Retina (tissue), 1 donor: ENCODE measurements around the gene ZNF883.
"Not testable (repeated sequence)": the region's sequence is repeated elsewhere in the genome, so short reads cannot be mapped to it uniquely, and the experiment has no call there.

Experiments used
- DNase-seq: peaks from one replicate; pipeline ENCODE4 v3.0.0-alpha.2; 2016

The ZNF883 gene

DNA sequence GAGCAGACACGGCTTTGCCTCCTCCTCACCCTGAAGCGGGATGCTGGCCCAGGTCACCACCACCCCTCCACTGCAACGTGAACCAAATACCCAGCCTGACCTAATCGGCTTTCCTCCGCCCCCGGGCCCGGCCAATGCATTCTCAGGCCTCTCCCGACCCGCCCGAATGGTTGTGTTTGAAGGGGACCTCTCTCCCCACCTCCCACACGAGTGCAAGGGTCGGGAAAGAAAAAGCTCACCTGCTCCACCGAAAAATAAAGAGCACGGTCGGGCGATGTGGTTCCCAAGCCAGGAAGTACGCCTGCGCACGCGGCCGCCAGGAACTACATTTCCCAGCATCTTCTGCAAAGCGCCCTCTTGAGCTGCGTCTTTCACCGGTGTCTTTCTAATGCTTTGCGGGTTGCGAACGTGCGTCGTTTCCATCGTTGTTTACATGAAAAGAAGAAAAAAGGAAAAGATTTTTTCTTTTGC is at the start of gene ZNF883:
Gene ZNF883 (minus strand): TSS at position 282 of the 471 bp plus-strand sequence.
- peak; percentile 88 for DNase-seq

DNA sequence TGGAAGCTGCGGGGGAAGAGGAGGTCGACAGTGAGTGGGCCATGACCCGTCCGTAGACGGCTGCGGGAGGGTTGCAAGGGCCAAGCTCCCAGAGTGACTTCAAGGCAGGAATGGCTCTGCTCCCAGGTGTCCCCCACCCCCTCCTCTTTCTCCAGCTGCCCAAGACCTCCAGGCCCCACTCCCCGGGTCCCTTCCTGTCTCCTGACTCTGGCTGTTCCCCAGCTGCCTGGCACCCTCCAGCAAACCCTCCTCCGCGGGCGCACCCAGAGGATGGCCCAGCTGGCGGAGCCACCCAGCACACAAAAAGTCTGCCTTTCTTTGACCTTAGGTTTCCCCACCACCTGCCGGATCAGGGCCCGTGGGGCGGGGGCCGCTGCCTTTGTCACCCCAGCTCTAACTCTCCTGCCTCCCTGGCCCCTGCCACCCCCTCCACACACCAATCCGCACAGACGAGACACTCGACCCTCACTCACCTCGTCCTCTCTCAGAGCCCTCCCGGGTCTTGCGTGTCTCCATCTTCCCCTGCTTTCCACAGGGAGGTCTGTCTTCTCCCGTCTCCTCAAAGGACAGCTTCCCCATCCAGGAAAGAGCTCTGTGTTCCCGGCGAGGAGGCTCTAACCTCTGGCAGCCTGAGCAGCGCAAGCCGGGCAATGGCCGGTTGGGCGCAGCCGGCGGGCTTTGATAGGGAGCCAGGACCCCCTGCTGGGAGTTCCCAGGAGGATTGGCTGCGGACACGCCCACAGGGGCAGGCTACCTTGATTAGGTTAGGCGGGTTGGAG is 49.3 kb upstream of the ZNF883 start:
- DNase-seq, result peak; percentile 35

DNA sequence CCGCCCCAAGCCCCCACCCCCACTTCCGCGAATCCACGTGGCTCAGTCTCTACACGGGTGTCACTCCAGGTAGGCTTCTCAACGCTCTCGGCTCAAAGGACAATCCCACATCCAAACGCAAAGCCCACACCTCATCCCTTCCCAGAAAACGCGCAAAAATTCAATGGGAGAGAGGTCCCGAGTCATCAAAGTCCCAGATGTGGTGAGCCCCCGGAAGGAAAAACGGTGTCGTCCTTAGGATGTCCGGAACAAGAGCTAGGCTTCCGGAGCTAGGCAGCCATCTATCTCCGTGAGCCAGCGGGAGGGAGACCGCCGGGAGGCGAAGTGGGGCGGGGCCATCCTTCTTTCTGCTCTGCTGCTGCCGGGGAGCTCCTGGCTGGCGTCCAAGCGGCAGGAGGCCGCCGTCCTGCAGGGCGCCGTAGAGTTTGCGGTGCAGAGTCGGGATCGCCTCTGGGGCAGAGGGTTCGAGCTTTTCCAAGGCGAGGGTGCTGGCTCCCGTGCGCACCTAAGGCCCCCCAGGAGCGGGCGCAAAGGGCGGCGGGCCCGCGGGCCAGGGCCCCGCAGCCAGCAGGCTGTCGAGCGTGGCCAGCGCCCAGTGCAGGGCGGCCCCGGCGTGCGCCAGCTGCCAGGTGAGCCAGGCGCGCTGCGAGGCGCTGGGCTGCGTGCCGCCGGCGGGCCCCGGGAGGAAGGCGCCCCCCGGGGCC is 47.7 kb upstream of the ZNF883 start:
- not testable (repeated sequence) for DNase-seq

DNA sequence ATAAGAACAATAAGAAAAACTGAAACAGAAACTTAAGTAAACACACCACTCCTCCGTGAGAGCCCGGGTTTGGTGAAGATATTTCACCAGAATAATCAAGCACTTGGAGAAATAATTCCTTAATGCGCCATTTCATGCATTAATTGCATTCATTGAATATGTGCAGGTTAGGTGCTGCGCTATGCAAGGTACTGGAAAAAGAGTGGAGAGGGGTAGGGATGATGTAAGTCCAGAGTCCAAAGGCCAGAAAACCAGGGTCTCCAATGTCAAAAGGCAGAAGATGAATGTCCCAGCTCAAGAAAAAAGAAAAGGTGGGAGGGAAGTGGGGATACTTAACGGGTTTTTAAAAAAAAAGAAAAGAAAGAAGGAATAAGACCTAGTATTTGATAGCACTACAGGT is 45.2 kb upstream of the ZNF883 start:
- no peak for DNase-seq

DNA sequence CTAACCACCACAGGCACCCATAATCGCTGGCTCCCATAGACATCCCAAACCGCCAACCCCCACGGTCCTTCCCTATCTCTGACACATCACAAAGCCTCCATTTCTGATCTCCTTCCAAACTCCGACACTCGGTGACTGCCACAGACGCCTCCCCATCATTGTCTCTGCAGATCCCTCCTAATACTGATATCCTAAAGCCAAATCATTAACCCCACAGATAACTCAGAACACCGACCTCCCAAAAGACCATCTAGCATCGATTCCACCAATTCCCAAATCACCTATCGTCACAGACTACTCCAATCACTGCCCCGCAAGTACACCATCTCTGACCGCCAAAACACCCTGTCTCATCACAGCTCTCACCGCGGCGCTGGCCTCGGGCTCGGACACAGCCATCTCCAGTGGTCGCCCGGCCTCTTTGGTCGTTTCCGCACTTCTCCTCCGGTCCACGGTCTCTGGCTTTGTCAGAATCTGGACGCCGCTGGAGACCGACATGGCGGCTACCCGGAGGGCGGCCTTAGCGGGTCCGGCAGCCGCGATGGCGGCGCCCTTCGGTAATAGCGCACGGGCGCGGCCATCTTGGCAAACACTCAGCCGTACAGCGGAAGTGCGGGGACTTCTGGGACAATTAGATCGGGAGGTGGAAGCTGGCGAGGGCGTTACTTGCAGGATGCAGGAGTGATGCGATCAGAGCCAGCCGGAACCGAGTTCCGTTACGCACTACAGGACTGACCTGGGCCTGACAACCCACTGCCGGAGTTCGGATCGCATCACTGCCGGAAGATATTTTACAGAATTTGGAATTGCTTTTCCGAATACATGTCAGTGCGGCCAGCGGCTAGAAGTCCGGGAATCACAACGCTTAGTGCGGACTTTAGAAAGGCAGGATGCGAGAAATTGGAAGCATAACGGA is 44.5 kb upstream of the ZNF883 start, which contains the start of gene ZFP37:
Gene ZFP37 (minus strand): TSS at position 534 of the 916 bp plus-strand sequence. CDS start 36 bp downstream, at position 498.
- DNase-seq, result peak; percentile 97

DNA sequence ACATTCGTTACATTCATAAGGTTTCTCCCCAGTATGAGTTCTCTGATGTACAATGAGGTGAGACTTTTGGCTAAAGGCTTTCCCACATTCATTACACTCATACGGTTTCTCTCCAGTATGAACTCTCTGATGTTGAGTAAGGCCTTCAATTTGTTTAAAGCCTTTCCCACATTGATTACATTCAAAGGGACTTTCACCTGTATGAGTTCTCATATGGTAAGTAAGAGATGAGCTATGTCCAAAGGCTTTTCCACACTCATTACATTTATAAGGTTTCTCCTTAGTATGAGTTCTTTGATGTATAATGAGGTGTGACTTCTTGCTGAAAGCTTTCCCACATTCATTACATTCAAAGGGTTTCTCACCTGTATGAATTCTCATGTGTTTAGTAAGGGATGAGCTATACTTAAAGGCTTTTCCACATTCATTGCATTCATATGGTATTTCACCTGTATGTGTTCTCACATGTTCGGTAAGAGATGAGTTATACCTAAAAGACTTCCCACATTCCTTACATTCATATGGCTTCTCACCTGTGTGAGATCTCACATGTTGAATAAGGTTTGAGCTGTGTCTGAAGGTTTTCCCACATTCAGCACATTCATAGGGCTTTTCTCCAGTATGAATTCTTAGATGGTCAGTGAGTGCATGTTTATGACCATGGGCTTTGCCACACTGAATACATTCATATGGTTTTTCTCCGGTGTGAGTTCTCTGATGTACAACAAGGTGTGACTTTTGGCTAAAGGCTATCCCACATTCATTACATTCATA is 31.1 kb upstream of the ZNF883 start:
- DNase-seq, result no peak

DNA sequence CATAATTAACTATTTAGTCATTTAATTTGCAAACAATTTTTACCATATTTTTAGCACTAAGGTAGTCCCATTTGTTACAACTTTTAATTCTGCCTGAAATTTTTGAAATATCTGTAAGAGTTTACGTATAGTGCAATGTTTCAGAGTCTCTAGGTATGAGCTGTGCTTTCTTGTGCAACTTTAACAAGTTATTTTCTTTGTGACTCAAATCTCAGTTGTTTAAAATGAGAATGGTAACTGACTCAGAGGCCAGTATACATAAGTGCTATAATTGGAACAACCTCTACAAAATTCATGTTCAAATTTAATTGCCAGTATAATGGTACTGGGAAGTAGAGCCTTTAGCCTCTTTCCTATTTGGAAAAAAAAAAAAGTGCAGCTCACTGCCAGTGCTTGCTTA is 14.2 kb upstream of the ZNF883 start:
- DNase-seq, result no peak

DNA sequence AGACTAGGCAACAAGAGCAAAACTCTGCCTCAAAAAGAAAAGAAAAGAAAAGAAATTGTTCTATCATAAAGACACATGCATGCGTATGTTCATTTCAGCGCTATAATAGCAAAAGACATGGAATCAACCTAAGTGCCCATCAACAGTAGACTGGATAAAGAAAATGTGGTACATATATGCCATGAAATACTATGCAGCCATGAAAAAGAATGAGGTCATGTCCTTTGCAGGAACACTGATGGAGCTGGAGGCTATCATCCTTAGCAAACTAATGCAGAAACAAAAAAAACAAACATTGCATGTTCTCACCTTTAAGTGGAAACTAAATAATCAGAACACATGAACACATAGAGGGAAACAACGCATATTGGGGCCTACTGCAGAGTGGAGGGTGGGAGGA is 6.3 kb upstream of the ZNF883 start:
- DNase-seq, result no peak

DNA sequence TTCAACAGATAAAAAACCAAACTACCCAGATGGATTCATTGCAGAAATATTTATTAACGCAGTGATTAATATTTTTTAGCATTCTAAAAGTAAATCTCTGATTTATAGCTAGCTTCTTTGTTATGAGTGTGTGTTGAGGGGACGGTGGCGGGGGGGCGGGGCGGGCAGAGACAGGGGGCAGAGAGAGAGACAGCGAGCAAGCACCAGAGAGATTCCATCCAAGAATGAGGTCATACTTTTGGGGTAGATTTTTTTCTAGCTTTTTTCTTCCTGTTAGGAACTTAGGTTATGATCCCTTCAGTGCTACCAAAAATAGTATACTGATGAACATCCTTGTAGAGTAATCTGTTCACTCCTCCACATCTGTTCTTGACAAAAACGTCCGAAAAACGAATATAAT is 500 bp upstream of the ZNF883 start:
- no peak for DNase-seq

DNA sequence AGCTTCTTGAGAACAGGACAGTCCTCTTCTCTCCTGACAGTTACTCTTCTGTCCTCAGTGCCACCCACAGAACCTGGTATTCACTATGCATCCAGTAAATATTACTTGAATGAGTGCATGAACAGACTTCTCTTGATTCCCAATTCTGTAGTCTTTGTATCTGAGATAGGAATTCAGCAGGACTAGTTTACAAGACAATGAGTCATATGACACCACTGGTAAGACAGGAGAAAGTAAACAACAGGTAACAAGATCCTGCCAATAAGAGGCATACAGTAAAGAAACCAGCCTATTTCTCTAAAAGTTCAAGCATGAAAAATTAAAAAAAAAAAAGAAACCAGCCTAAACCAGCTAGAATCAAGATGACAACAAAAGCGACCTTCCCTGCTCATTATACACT is 6.2 kb downstream of the ZNF883 start:
- DNase-seq, result no peak

DNA sequence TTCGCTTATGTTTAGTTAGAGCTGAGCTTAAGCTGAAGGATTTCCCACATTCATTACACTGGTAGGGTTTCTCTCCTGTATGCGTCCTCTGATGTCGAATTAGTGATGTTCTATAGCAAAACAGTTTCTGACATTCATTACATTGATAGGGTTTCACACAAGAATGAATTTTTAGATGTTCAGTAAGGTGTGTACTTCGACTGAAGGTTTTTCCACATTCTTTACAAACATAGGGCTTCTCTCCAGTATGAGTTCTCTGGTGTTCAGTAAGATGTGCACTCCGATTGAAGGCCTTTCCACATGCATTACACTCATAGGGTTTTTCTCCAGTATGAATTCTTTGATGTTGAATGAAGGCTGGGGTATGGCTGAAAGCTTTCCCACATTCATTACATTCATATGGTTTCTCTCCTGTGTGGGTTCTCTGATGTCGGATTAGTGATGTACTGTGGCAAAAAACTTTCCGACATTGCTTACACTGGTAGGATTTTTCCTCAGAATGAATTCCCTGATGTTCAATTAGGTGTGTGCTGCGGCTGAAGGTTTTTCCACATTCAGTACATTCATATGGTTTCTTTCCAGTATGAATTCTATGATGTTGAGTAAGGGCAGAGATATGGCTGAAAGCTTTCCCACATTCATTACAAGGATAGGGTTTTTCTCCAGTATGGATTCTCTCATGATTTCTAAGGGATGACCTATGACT is 14.6 kb downstream of the ZNF883 start:
- peak; percentile 2 for DNase-seq

DNA sequence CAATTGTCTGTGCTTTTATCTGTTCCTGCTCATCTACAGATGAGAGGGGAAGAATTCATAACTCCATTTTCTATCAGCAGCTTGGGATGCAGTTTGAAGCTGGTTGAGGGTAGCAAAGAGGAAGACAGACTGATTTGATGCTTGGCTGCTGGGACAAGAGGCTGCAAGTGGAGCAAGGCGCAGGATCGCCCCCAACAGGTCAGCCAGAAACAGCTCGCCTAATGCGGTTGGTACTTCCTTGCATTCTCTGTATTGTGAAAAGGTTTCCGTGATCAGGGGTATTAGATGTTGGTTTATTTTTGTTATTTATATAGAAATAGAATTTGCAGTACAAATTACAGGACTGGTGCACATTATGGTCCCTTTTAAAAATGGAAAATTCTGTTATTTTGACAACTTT is 40.6 kb downstream of the ZNF883 start:
- DNase-seq, result peak; percentile 25

DNA sequence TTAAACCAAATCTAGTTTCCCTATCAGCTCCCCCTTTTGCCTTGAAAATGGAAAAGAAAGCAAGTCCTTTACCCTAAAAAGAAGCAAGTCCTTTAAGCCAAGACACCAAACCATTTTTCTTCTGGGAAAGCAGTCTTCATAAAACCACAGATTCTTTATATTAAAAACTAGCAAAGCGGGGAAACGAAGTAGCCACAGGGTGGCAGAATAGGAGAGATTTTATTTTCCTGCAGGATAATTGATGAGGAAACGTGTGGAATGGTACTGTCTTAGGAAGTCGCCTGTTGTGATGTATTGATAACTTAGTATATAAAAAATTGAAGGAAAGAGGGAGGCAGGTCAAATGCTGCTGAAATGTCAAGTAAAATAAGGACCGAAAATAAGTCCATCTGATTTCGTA is 41.1 kb downstream of the ZNF883 start:
- DNase-seq, result peak; percentile 2

DNA sequence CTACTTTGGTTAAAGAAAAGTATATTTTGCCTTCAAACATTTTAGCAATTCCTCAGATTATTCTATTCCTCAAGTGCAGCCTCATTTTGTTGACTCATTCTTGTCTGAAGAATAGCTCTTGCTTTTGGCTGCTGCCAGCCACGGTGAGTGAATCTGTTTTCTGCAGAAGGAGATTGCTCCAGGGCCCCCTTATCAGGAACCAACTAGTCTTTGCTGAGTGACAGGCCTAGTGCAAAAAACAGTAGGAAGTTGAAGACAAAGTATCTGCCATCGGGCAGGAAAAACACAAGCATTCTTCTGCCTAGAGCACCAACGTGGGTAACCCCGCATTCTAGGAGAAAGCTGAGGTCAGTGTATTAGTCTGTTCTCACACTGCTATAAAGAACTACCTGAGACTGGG is 42.3 kb downstream of the ZNF883 start:
- DNase-seq, result no peak

DNA sequence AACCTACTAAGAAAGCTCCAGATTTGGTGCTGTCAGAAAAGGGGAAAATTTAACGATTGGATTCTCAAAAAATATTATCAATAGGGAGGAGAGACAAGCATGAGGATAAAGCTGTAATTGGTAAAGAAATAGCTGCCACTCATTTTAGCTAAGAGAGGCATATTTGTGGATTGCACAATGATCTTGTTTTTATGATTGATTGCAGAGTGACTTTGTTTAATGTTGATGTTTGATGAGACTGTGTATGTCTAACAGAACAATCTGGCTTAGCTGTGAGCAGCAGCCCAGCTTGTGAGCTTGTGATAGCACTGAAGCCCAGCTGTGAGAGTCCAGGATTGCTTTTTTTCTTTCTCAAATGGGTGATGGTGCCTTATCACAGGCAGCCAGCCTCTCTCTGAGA is 56.4 kb downstream of the ZNF883 start:
- DNase-seq, result no peak

DNA sequence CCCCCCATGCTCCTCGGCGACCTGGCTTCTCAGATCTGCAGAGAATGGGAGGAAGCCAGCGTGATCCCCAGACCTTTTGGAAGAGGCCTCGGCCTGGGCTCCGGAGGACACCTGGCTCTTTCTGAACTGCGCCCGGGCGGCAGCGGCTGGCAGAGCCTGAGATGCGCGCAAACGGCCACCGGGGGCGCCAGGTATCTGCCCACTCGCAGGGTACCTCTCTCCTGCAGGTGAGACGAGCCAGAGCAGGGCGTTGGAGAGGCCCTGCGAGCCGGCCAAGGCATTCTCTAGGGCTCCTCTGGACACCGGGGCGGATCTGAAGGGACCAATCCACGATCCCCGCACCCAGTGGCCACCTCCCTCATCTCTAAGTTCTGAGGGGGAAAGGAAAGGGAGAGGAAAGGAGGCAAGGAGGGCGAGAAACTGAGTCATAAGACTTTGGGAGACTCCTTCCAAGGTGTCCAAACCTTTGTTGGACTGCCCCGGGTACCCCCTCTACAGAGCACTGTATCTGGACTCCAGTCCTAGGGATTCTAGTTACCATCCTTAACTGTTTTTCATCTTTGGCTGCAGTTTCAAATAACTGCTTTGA is 66.3 kb downstream of the ZNF883 start:
- DNase-seq, result no peak

DNA sequence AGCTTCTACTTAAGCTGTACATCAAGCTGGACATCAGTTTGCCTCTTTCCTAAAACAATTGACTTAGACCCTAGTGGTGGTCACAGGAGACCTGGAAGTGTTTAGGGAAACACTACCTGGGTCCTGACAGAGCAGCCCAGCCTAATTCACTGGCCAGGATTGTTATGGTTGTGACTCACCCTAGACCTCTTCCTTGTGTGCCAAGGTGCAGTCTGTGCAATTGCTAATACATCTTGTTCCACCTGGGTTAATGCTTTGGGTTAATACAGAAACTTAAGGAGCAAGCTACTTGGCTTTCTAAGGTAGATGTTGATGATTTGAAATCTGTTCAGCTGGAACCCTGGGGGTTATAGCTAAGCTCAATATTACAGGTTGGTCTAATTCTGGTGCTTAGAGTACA is 72.6 kb downstream of the ZNF883 start:
- no peak for DNase-seq

DNA sequence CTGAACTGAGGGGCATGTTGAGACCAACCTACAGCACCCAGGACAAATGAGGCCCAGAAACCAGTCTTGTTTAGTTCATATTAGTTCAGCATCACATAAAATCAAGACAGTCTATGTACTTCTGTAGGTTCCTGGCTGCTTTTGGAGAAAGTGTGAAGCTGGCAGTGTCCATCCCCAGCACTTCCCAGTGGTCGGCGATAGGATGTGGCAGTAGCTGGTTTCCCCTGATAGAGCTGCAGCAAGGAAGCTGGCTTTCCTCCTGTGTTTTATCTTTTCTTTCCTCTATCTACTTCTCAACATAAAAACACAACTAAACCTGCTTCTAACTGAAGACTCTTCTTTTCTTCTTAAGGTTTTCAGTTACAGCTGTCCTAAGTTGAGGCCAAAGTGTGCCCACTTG is 78.3 kb downstream of the ZNF883 start:
- DNase-seq, result no peak

DNA sequence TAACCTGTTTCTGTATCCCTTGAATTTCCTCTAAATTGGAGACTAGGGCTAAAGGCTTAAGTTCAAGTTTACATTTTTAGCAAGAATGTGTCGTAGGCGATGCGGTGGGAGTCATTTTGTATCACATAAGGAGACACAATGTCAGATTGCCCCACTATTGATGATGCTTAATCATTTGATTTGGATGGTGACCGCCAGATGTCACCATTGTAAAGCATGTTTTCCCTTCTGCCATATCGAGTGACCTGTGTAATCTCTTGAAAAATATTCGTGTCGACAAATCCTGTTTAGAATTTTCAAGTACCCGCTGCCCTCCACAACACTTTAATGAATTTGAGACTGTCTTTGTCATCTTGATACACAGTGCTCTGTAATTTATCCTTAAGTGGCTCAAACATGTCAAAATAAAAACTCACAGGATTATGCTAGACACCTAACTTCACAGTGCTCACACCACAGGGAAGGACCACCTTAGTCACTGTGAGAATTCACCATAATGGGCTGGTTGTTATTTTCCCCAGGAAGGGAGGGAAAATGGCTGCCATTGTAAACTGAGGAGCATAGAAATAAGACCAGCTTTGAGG is 86.8 kb downstream of the ZNF883 start:
- DNase-seq, result peak; percentile 57

DNA sequence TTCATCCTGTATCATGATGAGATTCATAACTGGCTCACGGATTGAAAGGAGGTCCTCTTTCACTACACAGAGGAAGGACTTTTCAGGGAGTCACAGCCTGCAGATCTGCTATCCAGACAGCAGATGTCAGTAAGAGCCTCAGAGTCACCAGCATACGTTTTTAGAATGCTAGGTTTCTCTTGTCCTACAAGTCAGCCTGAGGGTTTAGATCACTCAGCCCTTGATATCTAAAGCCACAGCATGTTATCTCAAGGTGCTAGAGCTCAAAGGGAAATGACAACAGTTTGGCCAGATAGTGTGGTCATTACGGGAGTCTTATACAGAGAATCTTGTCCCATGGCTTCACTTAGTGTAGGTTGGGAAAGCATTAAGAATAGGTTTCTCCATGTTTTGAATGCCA is 90.4 kb downstream of the ZNF883 start:
- DNase-seq, result peak; percentile 21

DNA sequence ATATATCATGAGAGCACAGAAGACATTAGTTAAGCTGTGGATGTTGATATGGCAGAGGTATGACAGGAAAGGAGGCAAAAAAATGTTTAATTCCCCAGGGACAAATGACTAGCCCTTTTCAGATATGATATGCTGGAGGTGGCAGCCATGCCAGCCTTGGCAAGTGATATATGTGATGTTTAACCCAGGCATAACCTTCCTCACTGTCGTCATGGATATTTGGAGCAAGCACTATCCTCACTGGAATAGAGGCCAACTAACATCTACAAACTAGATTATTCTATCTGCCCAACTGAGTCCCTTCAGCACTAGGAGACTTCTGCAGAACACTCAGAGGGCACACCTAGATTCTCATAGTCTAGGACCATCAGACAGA is 94.0 kb downstream of the ZNF883 start:
- DNase-seq, result no peak
